AG04449 (cell line): ENCODE results near the gene CSK.

Experiments
- CTCF ChIA-PET: fragments of 350-600 bp; formaldehyde crosslinking; extraction: SDS; loops from one replicate; lab custom pipeline; 2021; ENCODE audit warnings: antibody characterized with exemption; lab: Yijun Ruan, JAX
- POLR2A ChIA-PET: fragments of 400-600, 350-600 bp; formaldehyde crosslinking; extraction: SDS; loops from one replicate; lab custom pipeline; 2020; ENCODE audit warnings: antibody characterized with exemption, inconsistent platforms; lab: Yijun Ruan, JAX
- DNase-seq: peaks from one replicate; pipeline ENCODE4 v3.0.0-alpha.2; 2010; ENCODE audit warnings: low read depth, low spot score
- H3K4me3 ChIP-seq: 2 replicates; pipeline ENCODE4 v1.5.1; 2011; ENCODE audit warnings: low read depth, mild to moderate bottlenecking, control low read depth, low read length
- CTCF ChIP-seq: IDR thresholded peaks from one replicate; pipeline ENCODE4 v1.5.1; 2011; ENCODE audit warnings: mild to moderate bottlenecking, moderate library complexity, low read length, control low read depth, inconsistent platforms; ENCODE audit not compliant: insufficient read depth; ENCODE audit errors: missing control alignments

The CSK gene

GRCh38 chr15:74837482-74838136, 55.7 kb downstream of the CSK start:
- ChIA-PET CTCF (interaction anchor here (1.4 to 4.8 kb wide), 4 partner anchors 27 to 69 kb away, joined by 3 to 53 read pairs (median 6); partner anchors contain the start of gene FAM219B), POLR2A (no interaction called here)
- no peak overlapping the region for H3K4me3 ChIP-seq
- DNase-seq: no peak
- TF ChIP-seq CTCF: no peak

GRCh38 chr15:74838137-74838516, 56.2 kb downstream of the CSK start:
- no peak for DNase-seq
- no peak overlapping the region for H3K4me3 ChIP-seq
- POLR2A ChIA-PET: no interaction called here
- CTCF ChIA-PET: interaction anchor here (1.1 to 4.8 kb wide), 3 partner anchors 67 to 203 kb away, joined by 3 to 53 read pairs (median 3); partner anchors contain the start of gene FAM219B
- no peak for TF ChIP-seq CTCF

GRCh38 chr15:74838746-74839525, 57.1 kb downstream of the CSK start:
- DNase-seq: no peak
- TF ChIP-seq CTCF: no peak
- ChIA-PET POLR2A (no interaction called here), CTCF (interaction anchor here (1.1 to 6.1 kb wide), 4 partner anchors 10 to 204 kb away, joined by 3 to 53 read pairs (median 40); partner anchors contain the start of gene CPLX3)
- H3K4me3 ChIP-seq: no peak overlapping the region

- no peak for TF ChIP-seq CTCF
Observed at GRCh38 chr15:74839526-74840395, 57.9 kb downstream of the CSK start.

GRCh38 chr15:74840851-74841775, 59.2 kb downstream of the CSK start:
- TF ChIP-seq CTCF: no peak
- no peak overlapping the region for H3K4me3 ChIP-seq
- POLR2A ChIA-PET: no interaction called here
- CTCF ChIA-PET: interaction anchor here (1.5 to 6.1 kb wide), 8 partner anchors 12 to 71 kb away, joined by 3 to 43 read pairs (median 12); partner anchors contain the start of genes CPLX3 and CSK
- DNase-seq: no peak

More at GRCh38 chr15:74839526-74840395, 57.9 kb downstream of the CSK start:
- ChIA-PET CTCF (interaction anchor here (1.5 to 6.1 kb wide), 5 partner anchors 11 to 70 kb away, joined by 3 to 53 read pairs (median 41); partner anchors contain the start of gene CPLX3), POLR2A (no interaction called here)
- DNase-seq: no peak
- no peak overlapping the region for H3K4me3 ChIP-seq
